Fibroblast of gingiva (primary cell): Measurements from ENCODE around the gene IFT122.

Experiments used
- DNase-seq: peaks from one replicate; pipeline ENCODE4 v3.0.0-alpha.2; 2011; ENCODE audit warnings: low read depth

IFT122 gene

DNA sequence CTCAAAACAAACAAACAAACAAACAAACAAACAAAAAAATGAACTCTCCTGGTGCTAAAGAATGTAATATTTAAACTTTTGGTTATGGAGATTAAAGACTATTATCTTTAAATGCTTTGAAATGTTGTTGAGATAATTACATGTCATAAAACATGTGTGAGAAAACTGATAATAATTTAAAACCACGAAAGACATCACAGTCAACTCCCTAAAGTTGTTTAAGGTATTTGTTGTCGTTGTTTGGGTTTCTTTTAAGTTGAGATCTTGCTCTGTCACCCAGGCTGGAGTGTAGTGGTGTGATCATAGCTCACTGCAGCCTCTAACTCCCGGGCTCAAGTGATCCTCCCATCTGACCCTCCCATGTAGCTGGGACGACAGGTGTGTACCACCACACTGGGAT lies 23.6 kb upstream of the IFT122 start:
- DNase-seq, result no peak

DNA sequence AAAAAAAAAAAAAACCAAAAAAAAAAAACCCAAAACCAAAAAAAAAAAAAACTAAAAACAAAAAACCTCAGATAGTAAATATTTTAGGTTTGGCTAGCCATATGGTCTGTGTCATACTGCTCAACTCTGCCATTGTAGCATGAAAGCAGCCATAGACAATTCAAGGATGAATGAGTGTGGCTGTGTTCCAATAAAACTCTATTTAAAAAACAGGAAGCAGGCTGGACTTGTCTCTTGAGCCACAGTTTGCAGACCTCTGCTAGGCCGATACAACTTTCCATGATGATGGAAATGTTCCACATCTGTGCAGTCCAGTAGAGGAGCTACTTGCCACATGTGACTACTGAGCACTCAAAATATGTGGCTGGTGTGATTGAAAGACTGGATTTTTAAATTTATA lies 22.7 kb upstream of the IFT122 start:
- no peak for DNase-seq

DNA sequence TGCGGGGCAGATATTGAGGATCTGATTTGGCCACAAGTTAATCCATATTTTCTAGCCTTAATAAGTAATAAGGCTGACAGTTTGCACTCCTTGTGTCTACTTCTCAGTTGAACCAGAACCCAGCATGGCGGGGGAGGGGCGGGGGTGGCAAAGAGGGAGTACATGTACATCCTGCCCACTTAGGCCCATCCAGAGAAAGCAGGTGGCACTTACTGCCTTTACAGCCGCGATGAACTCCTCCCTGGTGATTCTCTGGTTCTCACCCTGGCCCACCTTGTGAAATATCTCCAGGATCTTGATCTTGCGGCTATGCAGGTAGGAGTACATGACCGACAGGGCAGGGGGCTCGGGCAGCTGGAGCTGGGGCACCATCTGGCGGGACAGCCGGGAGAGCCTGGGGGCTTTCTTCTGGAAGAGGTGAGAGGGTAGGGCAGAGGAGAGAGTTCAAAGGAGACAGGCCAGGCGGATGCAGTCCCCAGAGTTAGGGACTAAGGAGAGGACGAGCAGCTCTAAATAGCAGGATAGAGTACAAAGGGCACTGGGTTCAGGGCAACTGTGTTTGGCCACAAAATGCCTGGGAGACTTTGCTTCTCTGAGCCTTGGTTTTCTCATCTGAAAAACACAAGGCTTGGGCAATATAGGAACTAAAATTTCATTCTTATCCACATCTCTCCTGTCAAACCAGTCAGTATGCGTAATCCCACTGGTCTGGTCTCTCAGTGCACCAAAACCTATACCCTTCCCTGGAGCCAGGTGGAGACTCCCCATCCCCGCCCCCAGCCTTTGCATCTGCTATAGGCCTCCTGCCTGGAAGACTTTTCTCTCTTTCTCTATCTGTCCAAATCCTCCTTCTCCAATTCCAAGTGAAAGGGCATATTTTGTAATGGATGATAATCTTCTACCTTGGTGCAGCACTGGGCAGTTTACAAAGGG lies 21.7 kb upstream of the IFT122 start:
- no peak for DNase-seq

DNA sequence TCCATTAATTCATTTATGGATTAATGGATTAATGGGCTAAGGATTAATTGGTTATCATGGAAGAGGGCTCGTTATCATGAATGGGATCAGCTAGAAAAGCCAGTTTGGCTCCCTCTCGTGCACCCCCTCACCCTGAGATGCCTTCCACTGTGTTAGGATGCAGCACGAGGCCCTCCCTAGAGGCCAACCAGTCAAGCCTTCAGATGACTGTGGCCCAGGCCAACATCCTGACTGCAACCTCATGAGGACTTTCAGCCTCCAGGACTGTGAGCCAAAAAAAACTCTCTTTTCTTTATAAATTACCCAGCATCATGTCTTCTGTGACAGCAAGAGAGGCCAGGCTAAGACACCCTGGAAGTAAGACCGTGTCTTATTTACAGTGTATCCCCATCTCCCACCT lies 20.5 kb upstream of the IFT122 start:
- no peak for DNase-seq

DNA sequence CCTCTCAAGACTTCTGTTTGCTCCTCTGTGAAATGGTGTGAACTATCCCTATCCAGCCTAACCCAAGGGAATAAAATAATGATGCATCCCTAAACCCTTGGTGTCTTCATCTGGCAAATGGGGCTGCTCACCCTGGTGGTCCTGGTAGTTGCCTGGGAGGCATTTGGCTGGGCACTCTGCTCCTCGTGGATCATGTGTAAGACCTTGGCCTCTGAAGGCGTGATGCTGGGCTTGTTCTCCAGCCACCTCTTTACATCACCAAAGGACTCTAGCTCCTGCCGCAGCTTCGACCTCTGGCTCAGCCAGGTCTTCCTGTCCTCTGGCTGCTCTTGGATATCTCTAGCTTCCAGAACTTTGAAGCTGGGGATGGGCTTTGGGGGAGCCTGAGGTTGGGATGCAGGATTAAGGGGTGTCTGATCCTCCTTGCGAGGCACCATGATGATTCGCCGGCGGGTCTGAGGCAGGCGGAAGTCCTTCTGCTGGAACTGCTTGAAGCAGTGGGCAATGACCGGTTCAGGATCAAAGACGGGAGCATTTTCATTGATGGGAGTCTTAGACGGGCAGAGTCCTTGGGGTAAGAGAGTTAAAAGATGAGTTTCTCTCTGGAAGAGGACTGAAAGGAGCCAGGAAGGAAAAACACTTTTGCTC lies 18.7 kb upstream of the IFT122 start:
- DNase-seq, result no peak

DNA sequence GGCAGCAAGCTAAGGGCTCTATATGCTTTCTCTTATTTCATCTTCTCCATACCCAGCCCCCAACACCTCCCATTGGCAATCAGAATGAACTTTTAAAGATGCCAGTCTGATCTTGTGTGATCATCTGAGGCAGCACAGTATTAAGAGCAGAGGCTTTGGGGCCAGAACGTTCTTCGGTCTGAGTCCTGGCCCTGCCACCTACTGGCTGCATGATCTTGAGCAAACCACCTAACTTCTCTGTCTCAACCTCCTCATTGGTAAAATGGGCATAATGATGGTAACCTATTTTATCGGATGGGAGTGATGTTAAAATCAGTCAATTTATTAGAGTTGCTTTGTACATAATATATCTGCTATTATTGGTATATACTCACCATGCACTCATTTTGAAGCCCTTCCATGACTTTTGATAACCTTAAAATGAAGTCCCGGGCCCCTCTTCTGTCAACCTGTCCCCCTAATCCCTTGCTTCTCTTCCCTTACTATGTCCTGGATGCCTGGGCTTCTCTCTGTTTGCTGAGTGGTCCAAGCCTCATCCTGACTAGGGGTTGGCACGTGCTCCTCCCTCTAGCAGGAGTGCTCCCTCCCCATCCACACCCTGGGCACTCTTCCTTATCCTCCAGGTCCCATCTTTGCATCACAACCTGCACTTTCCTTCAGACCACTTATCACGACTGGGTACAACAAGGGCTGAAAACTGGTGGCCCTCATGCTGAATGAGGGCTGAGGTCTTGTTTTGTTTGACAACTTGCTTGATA lies 17.9 kb upstream of the IFT122 start:
- no peak for DNase-seq

DNA sequence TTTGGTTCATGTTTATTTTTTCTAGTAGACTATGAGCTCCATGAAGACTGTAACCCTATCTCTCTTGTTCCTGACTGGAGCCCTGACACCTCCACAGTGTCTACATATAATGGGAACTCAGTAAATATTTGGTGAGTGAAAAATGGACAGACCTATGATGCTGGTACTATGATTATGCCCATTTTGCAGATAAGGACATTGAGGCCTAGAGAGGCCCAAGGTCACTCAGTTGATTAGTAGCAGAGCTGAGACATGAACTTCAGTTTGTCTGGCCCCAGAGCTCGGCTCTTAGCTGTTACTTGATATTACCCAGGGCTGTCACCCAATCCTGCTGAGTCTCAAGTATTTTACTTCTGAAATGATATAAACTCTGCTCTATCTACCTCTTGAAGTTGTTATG lies 17.1 kb upstream of the IFT122 start:
- no peak for DNase-seq

DNA sequence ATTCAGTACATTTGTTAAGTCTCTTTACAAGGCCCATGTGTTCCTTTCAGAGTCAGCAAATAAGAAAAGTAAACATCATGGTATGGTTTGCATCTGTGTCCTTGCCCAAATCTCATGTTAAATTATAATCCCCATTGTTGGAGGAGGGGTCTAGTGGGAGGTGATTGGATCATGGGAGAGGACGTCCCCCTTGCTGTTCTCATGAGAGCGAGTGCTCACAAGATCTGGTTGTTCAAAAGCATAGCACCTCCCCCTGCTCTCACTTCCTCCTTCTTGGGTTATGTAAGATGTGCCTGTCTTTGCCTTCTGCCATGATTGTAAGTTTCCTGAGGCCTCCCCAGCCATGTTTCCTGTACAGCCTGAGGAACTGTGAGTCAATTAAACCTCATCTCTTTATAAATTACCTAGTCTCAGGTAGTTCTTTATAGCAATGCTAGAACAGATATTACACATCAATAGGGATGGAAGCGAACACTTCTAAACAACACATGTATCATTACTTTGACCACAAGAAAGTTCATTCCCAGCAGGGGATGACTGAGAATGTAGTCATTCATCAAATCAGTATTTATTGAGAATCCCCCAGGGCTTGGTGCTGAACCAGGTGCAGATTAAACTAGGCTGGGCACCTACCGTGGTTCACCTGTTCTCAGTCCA lies 15.7 kb upstream of the IFT122 start:
- DNase-seq, result no peak

DNA sequence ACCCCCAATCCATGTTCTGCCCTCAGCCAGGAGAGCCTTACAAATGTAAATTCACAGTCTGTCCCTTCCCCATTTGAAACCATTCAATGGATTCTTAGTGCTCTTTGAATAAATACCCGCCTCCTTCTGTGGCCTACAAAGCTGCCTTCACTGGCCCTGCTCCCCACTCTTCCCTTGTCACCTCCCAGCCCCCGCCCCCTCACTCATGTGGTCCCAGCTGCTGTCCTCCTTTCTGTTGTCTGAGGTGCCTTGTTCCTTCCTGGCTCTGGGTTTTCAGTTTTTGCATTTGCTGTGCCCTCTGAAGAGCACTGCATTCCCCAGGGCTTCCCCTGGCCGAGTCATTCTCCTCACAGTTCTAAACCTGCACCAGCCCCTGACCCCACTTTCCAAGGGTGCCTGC lies 14.8 kb upstream of the IFT122 start:
- DNase-seq, result no peak

DNA sequence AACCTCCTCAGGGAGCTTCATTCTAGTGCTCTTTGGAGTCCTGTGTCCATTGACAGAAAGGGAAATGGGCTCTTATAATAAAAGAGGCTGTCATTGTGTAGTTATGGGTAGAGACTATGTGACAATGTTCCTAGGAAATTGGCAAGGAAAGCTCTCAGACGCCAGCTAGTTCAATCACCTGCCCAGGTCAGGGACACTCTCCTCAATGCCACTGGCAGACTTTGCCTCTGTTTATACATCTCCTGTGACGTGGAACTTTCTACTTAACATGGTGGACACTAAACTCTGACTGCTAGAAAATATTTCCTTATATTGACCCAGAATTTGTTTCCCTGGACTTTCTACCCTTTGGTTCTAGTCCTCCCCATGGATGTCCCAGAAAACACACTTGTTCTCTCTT lies 14.4 kb upstream of the IFT122 start:
- no peak for DNase-seq

DNA sequence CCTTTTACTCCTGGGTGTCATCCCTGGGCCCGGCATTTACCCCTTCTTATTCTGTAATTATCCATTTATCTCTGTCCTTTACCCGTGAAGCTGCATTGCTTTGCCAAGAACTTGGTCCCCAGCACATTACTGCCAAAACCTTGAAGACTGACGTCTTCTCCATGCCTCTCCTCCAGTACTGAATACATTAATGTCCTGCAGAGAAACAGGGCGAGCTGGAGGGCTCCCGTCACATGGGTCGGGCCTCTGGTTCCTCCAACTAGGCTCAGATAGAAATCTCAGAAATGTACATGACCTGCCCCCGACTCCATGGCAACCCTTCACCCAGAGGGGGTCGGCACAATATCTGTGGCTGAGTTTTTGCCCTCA lies 12.0 kb upstream of the IFT122 start:
- no peak for DNase-seq

DNA sequence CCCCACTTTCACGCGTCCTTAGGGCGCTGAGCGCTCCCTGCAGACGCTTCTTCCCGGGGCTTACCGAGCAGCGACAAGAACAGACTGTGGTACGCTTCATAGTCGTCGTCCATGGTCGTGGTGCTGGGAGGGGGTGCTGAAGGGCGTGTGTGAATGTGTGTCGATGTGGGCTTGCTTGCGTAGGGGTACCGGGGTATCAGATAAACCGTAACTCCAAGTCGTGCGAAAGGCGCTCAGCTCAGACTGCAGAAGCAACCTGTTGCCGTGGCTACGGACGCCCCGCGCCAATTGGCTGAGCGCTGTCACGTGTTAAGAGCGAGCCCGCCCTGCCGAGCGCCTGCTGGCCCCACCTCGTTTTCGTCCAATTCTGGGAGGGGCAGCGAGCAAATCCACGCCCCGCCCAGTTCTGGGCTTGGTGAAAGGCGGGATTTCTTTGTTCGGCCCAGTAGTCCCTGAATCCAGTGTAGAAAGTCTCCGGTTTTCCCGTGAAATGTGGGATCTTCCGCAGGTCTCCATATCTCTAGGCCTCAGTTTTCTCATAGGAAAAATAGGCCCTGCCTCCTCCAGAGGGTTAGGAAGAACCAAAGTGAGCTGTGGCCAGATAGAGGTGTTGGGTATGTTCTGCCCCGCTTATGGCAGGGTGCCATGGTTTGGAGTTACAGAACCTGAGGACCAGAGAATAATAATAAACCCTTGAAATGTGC lies 11.5 kb upstream of the IFT122 start, which contains the start of gene EFCAB12:
TSS of gene EFCAB12 (minus strand) at position 261 of the 704 bp plus-strand sequence. CDS start at position 113, 148 bp downstream.
- DNase-seq, result peak; percentile 92

DNA sequence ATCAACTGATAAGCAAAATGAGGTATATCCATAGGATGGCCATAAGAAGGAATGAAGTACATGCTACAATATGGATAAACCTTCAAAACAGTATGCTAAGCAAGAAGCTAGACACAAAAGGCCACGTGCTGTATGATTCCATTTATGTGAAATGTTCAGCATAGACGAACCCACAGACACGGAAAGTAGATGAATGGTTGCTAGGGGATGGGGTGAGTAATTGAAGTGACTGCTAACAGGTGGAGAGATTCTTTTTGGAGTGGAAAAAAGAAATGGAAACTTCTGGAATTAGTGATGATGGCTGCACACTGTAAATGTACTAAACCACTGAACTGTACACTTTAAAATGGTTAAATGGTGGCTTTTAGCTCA lies 11.0 kb upstream of the IFT122 start:
- DNase-seq, result no peak

DNA sequence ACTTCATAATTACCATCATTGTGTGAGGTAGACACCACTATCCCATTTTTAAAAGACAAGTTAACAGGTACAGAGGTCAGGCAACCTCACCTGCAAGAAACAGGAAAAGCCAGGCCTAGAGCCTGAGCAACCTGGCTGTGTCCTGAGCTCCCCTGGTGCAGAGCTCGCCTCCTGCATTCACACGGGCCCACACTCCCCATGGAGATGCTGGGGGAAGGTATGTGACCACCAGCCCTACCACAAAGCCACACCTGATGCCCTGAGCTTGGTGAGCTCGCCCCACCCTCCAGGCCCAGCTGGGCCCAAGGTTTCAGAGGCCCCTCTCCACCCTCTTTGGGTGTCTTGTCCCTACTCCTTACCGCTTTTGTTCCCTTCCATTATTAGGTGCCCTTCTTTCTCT lies 10.4 kb upstream of the IFT122 start:
- DNase-seq, result no peak

DNA sequence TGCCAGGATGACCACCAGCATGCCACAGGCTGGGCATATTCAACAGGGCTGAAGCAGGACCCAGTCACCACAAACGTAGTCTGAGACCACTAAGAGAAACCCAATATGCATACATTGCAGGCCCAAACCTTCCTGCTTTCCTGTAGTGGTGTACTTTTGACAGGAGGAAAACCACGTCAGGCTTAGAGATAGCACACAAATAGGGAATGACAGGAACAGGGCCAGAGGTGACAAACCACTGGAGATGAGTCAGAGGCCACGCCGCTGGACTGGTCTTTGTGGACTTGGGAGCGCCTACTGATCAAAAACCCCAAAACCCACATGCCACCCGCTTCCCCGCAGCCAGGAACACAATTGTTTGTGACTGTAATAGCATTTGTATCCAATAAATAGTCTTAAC lies 8.0 kb upstream of the IFT122 start:
- DNase-seq, result no peak

DNA sequence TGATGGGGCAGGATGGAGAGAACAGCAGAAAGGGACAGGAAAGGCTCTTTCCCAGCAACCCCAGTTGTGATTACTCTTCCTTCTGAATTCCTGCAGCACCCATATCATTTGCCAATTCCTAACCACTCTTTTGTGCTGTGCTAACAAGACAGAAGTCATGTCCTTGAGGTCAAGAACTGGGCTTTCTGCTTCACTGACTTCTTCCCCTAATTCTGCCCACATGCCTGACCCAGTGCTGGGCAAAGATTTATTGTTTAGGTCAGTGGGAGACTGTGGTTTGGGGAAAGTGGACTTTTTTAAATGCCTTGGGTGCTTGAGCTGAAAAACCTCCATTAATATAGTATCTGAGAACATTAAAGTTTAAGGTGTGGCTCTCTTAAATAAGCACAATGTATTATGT lies 7.4 kb upstream of the IFT122 start:
- DNase-seq, result no peak

DNA sequence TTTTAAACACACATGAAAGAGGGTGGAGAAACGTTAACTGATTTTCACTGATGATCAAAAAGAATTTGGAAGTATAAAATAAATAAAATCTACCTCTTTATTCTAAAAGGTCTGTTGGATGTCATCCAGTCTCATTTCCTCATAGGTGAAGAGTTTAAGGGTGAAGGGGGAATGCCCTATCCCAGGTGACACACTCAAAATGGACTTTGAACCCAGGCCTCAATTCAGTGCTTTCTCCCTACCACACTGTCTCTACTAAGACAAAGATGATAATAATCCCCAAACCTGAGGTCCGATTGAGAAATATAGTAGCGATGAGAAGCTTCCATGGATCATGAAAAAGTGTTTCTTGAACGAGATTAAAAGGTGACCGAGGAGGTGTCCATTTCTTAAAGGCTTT lies 6.5 kb upstream of the IFT122 start:
- no peak for DNase-seq

DNA sequence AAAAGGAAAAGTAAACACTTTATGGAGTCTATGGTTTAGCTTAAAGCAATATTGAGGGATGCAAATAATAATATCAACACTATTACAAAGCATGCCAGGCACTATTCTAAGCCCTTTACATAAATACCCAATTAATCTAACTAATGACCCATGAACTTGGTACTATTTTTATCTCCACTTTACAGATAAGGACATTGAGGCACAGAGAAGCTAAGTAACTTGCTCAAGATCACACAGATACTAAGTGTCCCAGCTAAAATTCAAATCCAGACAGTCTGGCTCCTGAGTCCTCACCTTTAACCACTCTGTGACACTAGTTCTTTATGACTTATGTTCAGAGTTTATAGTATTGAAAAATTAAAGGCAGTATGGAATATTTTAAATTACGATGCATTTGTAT lies 5.9 kb upstream of the IFT122 start:
- no peak for DNase-seq

DNA sequence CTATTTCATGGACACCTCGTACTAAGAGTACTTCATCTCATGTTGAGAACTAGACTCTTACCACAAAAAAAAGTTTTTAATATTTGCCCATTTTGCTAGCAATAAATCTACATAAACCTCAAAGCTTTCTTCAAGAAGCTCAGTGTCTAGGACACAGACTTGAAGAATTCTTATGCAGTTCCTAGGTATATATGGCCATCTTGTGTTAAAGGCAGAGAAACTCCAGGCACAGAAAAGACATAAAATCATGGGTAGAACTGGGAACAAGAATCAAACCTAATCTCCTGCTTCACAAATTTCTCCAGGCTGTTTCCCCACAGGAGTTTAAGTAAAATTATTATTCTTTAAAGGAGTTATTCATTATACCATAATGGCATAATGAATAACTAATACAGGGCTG lies 4.7 kb upstream of the IFT122 start:
- DNase-seq, result no peak

DNA sequence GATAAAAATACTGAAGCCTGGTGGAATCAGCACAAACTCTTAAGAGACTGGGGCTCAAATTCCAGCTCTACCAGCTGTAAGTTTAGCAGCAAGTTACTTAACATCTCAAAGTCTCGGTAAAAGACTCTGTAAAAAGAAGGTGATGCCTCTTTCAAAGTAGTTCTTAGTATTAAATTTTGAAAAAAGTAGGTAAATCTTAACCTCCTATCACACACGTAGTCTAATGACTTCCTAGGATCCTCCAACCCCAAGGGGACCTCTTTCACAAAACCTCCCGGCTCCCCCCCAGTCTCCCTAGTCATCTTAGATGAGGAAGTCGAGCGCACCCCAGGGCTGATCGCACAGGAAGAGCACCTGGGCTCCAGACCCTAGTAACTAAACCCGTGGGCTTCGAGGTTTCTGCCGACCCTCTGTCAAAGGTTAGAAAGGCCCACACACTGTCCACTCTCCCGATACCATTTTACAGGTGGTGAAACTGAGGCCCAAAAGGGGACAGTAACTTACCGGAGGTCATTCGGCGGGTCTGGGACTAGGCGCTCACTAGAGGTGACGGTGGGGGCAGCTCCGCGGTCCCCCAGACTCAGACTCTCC lies 703 bp upstream of the IFT122 start:
- DNase-seq, result peak; percentile 9

DNA sequence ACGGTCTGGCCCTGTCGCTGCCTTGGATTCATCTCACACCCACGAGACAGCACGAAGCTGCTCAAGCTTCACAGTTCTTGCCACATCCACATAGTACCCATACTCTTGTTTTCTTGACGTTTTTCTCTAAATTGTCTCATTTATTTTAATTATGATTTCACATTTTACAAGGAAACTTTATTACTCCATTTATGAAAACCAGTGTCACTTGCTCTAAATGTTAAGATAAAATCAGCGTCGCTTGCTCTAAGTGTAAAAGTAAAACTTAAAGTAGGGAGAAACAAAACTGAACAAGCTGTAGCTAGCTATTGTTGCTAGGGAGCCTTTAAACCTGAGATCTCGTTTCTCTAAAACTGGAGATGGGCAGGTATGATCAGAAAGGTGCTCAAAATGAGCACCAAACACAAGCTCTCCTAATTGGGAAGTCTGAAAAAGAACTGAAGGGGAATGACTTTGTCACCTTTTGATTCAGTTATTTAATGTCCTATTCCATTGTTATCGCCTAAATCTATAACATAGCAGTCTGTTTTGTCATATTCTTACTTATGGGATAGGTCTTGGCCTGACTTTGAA lies 680 bp downstream of the IFT122 start:
- no peak for DNase-seq
